IPS-NIHi11 (cell line): ENCODE data around the gene TRERF1.
"Not testable (repeated sequence)": the region's sequence is repeated elsewhere in the genome, so short reads cannot be mapped to it uniquely, and the experiment has no call there.

ENCODE experiments used
- DNase-seq: peaks from one replicate; pipeline ENCODE4 v3.0.0; 2012; ENCODE audit warnings: mixed read lengths, low spot score

The TRERF1 gene

GRCh38 chr6:42217519-42218367 lies 234.0 kb downstream of the TRERF1 start, which contains the start of gene MRPS10:
MRPS10 (minus strand) TSS chr6:42217861; CDS start chr6:42217849, 12 bp downstream.
- DNase-seq, result peak; percentile 93

GRCh38 chr6:42217157-42217518 lies 234.6 kb downstream of the TRERF1 start:
- no peak for DNase-seq

GRCh38 chr6:42216495-42216894 lies 235.2 kb downstream of the TRERF1 start:
- DNase-seq, result not testable (repeated sequence)

GRCh38 chr6:42212442-42212841 lies 239.3 kb downstream of the TRERF1 start:
- DNase-seq, result no peak

GRCh38 chr6:42211726-42212125 lies 240.0 kb downstream of the TRERF1 start:
- no peak for DNase-seq

GRCh38 chr6:42210551-42210950 lies 241.2 kb downstream of the TRERF1 start:
- no peak for DNase-seq

- not testable (repeated sequence) for DNase-seq
Measured at GRCh38 chr6:42207559-42207958, 244.2 kb downstream of the TRERF1 start.

GRCh38 chr6:42204768-42205282 lies 246.9 kb downstream of the TRERF1 start:
- no peak for DNase-seq

GRCh38 chr6:42203183-42203582 lies 248.5 kb downstream of the TRERF1 start:
- DNase-seq, result no peak

GRCh38 chr6:42202131-42202915 lies 249.4 kb downstream of the TRERF1 start:
- DNase-seq, result not testable (repeated sequence)

GRCh38 chr6:42201382-42201781 lies 250.3 kb downstream of the TRERF1 start:
- no peak for DNase-seq

GRCh38 chr6:42200035-42200434 lies 251.7 kb downstream of the TRERF1 start:
- no peak for DNase-seq

GRCh38 chr6:42199106-42199981 lies 252.4 kb downstream of the TRERF1 start:
- no peak for DNase-seq

- no peak for DNase-seq
Measured at GRCh38 chr6:42197555-42198362, 254.0 kb downstream of the TRERF1 start.

GRCh38 chr6:42195415-42195814 lies 256.3 kb downstream of the TRERF1 start:
- DNase-seq, result no peak

GRCh38 chr6:42194056-42194455 lies 257.7 kb downstream of the TRERF1 start:
- DNase-seq, result no peak

- DNase-seq, result peak; percentile 37
Measured at GRCh38 chr6:42193491-42193894, 258.2 kb downstream of the TRERF1 start.

GRCh38 chr6:42192385-42192784 lies 259.3 kb downstream of the TRERF1 start:
- not testable (repeated sequence) for DNase-seq

GRCh38 chr6:42190554-42191183 lies 261.1 kb downstream of the TRERF1 start:
- DNase-seq, result no peak

GRCh38 chr6:42188406-42188805 lies 263.3 kb downstream of the TRERF1 start:
- DNase-seq, result no peak
